SIG-M5 treated with dmso at 0.1 percent for 504 hours (cell line): ENCODE data around the gene RAB17.
A peak's percentile ranks its signal among the peaks of the same experiment; 100 is the strongest.

Source experiments
- DNase-seq: peaks from one replicate; lab custom pipeline; 2025; ENCODE audit not compliant: unreplicated experiment; lab: John Stamatoyannopoulos, UW

The RAB17 gene

DNA sequence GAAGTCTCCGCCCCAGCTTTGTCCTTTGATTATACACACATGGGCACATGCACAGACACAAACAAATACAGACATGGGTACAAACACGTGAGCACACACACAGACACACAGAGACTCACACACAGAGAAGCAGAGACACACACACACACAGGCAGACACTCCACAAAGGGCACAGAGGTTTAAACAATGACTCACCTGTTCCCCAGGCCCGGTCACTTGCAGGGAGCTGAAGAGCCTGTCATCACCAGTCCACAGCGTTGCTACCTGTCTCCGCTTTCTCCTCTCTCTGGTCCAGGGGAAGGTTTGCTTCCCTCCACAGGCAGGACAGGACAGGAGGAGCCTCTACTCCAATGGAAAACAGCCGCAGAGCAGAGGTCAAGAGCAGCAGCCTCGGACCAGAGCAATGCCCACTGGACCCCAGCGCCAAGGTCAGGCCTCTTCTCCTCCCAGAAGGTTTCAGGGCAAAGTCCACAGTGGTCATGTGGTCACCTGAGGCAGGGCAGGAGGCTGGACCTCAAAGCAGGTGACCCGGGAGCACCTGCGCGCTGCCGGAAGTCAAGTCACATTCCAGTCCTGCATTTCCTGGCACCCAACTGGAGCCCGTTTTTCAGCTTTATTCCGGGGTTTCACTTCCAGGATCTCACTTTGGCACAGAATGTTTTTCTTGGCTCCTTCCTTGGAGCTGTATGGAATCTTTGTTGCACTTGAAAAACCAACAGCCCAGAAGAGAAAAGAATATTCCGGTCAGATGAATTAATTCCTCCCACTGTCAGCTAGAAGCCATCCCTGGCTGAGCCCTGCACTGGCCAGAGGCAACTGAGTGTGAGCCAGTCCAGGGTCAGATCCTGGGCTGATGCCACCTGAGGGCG, at the start of gene RAB17:
Gene RAB17, minus strand, starts transcription at position 463 of the 869 bp plus-strand sequence. CDS start 4,580 bp downstream, outside the sequence.
- DNase-seq, result peak; percentile 26

- DNase-seq, result no peak
Measured at GRCh38 chr2:237639836-237640220, 49.3 kb upstream of the RAB17 start.

DNA sequence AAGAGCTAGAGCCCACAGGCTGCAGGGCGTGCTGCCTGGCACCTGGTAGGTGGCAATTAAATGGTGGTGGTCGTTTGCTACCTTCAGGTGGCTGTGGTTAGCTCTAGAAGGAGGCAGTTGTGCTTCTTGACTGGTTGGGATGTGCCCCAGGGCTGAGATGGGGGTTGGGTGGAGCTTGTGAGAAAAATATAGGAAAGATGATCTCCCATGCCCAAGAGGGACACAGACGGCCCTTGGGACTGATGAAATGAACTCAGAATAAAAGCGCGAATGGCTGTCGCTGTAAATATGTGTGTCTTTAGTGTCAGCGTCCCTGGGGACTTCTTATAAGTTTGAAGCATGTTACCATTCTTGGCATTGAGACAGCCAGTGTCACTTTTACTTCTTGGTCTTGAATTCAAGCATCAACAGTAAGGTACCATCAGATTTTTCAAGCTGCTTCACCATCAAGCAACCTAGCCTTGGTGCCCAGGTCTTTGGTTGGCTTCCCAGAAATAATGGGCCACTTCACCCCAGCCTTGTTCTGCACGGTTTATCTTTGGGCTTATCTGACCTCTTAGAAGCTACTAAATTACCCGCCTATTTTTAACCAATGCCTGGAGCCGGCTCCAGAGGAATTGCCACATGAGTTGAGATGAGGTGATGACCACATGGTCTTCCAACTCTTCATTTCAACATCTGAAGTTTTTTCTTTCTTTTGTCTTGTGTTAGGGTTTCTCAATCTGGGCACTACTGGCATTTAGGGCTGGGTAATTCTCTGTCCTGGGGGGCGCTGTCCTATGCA, 48.7 kb upstream of the RAB17 start:
- no peak for DNase-seq

- DNase-seq, result no peak
Measured at GRCh38 chr2:237638176-237638575, 47.6 kb upstream of the RAB17 start.

GRCh38 chr2:237637429-237638135, 47.0 kb upstream of the RAB17 start:
- DNase-seq, result no peak

DNA sequence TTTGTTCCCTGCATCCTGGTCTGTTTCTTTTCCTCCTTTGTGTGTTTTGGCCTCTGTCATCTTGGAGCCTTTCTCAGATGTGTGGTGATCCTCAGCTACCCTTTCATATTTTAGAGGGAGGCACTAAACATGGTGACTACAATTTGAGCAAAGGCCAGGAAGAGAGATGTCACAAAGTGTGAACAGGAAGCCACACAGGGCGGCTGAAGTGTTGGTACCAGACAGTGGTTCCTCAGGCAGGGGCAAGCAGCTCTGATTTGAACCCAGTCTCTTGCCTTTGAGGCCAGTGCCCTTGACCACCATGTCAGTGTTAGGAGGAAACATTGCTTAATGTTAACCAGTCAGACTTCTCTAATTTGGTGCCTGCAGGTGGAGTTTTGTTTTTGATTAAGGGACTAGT, 46.0 kb upstream of the RAB17 start:
- no peak for DNase-seq

- no peak for DNase-seq
Measured at GRCh38 chr2:237633061-237633561, 42.6 kb upstream of the RAB17 start.

GRCh38 chr2:237631801-237632585, 41.5 kb upstream of the RAB17 start:
- no peak for DNase-seq

- DNase-seq, result no peak
Measured at GRCh38 chr2:237631007-237631785, 40.7 kb upstream of the RAB17 start.

DNA sequence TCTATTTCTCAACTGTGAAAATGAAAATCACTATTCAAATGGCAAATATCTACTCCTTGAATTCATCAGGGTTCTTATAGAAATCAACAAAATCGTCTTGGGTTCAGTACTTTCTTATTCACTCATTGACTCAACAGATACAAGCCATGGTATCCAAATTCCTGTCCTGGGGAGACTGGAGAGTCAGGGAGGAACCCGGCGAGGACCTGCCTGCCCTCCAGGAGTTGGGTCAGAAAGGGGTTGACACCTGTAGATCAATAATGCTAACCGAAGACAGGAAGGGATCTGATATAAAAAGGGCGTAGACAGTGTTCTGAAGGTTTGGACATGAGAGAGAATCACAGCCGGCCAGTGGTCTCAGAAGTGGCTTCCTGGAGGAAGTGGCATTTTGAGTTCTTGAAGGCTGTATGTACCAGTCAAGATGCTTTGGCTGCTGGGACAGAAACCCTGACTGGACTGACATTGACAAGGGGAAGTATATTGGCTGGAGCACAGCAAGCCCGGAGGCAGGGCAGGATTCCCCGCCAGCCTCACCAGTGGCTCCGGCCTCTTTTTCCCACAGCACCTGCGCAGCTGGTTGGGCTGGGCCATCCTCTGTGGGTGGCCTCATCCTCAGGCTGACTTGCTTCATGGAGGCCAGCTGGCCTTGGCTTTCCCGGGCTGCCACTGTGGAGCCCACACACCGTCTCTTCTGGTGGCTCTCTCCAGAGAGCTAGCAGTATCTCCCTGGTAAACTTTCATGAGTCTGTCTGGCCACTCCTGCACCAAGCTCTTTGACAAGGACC, 39.9 kb upstream of the RAB17 start:
- DNase-seq, result no peak

DNA sequence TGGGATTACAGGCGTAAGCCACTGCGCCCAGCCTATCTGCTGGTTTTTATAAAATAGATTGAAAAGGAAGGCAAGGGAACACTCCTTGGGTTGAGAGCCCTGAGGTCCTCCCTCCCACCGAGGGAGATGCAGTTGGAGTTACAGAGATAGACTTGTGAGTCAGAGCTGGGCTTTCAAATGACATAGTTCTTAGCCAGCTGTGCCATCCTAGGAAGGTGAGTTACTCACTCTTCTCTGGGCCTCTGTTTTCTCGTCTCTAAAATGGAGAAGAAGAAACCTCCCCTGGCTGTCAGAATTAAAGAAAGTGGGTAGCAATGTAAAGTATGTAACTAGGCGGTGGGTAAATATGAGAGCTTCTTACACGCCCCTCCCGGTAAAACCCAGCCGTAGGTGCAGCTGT, 39.2 kb upstream of the RAB17 start:
- no peak for DNase-seq

GRCh38 chr2:237629188-237629534, 38.6 kb upstream of the RAB17 start:
- no peak for DNase-seq

GRCh38 chr2:237628247-237629187, 38.0 kb upstream of the RAB17 start:
- DNase-seq, result no peak

GRCh38 chr2:237627441-237628246, 37.1 kb upstream of the RAB17 start, which contains the start of gene LRRFIP1:
Gene LRRFIP1 (plus strand): TSS chr2:237627587. CDS start chr2:237627645, 58 bp downstream.
- DNase-seq, result no peak

DNA sequence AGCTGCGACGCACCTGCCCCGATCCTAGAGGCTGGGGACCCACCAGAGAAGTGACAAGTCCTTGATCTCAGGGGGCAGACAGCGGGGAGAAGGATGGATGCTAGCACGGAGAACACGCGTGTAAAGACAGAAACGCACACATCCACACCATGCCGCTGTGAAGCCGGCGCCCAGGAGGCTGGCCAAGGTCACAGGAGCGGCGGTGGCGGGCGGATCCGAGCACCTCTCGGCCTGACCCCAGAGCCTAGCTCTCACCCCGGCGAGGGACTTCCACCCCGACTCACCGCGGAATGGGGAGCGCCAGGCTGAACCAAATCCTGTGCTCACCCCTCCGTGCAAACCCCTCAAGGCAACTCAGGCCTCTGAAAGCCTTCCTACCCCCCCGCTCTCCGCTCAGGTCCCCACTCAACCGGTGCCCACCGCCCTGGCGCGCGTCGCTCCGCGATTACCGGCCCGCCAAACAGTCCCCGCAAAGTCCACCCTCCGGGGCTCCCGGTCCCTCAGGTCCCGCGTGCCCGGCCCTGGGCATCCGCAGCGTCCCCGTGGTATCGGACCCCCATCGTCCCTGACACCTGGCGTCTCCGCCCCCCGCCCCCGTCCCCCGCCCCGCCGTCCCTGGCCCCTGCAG, 36.4 kb upstream of the RAB17 start:
- DNase-seq, result no peak

GRCh38 chr2:237625777-237626176, 35.2 kb upstream of the RAB17 start:
- DNase-seq, result no peak
